ENCODE data around the gene CYB5D1.
"Not testable (repeated sequence)": the region's sequence is repeated elsewhere in the genome, so short reads cannot be mapped to it uniquely, and the experiment has no call there.

The CYB5D1 gene, protein sequence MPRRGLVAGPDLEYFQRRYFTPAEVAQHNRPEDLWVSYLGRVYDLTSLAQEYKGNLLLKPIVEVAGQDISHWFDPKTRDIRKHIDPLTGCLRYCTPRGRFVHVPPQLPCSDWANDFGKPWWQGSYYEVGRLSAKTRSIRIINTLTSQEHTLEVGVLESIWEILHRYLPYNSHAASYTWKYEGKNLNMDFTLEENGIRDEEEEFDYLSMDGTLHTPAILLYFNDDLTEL
- 8.6 reads per million, percentile 29 among the genes with 10 or more reads in this experiment for total RNA-seq

DNA sequence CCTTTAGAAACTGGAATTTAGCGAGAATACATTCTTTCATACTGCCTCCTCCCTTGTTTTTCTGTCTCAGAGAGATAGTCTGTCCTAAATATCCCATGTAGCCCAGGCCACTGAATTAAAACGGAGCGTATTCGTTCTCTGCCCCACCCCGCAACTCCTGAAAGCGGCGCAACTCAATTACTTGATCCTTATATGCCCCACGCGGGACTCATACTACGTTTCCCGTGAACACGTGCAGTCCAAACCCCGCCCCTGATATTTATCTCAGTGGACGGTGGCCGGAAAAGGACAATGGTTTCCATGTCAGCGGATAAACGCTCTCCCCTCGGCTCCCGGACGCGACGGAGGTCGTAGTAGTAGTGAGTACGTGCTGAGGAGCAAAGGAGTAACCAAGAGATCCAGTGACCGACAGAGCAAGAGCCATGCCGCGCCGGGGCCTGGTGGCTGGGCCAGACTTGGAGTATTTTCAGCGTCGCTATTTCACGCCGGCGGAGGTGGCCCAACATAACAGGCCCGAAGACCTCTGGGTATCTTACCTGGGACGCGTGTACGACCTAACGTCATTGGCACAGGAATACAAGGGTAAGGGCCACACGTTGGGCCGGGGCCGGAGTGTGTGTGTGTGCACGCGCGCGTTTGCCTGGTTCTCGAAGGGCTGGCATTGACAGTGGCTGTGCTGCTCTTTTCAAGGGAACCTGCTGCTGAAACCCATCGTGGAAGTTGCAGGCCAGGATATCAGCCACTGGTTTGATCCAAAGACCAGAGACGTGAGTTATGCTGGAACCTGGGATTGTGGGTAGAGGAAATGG, at the start of gene CYB5D1:
Gene CYB5D1 (plus strand): TSS at position 291 of the 809 bp plus-strand sequence. CDS start 132 bp downstream, at position 423.
- peak; percentile 86 for DNase-seq

DNA sequence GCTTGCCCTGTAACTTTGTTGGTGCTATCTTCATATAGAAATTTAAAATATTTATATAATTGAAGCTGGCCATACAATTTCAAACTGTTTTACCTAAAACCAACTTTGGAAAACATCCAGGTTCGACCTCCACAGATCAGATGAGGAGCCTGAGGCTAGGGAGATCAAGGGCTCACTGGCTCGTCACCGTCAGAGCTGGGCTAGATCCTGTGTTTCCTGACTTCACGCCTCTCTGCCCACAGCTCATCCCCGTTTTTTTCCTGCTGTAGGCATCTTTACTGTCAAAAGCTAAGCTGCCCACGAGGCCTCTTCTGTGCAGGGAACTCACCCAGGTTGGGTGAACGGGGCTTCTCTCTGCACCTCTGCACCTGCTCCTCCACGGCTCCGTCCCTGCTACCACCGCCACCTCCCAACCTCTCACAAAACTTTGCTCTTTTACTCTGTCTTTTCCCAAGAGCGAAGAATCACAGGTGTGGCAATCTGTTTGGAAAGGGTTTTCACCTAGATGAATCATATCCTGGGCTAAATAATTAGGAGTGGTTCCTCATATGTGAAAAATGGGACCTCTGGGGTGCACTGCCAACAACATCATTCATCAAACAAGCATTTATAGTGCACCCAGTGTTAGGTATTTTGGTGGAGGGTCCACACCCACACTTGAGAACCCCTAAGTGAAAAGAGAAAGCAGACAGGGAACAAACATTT, 48.6 kb upstream of the CYB5D1 start:
- DNase-seq: no peak

DNA sequence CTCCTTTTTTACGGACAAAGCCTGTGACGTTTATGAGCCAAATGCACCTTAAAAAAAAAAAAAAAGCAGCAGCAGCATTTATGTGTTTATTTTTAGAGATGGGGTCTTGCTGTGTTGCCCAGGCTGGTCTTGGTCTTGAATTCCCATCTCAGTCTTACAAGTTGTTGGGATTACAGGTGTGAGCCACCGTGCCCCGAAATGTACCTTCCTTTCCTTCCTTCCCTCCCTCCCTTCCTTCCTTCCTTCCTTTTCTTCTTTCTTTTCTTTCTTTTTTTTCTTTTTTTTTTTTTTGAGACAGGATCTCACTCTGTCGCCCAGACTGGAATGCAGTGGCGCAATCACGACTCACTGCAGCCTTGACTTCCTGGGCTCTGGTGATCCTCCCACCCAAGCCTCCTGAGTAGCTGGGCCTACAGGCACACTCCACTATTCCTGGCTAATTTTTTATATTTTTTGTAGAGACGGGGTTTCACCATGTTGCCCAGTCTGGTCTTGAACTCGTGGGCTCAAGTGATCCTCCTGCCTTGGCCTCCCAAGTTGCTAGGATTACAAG, 47.9 kb upstream of the CYB5D1 start:
- not testable (repeated sequence) for DNase-seq

DNA sequence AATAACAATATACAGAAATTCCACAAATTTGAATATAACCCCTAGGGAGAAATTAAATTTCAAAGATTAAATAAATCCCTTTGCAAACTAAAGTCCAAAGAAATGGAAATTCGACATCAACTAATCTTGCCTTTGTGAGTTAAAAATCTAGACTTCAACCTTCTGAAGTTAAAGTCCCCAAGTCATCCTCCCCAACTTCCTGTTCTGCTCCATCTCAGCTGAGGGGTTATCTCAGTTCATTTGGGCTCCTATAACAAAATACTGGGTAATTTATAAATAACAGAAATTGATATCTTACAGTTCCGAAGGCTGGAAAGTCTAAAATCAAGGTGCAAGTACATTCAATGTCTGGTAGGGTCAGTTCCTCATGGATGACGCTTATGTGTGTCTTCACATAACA, 46.6 kb upstream of the CYB5D1 start:
- DNase-seq: no peak

DNA sequence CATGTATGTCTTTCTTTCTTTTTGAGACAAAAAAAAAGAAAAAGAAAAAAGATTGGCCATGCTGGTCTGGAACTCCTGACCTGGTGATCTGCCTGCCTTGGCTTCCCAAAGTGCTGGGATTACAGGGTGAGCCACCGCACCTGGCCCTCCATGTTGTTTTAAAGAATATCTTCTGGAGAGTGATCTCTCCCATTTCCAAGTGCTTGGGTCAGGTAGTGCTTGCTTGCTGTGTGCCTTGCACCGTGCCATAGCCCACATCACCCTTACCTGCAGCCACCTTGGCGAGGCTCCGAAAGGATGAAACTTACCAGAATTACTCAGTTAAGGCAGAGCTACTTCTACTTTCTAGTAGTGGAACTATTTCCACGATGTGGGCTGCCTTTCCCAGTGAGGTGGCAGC, 42.8 kb upstream of the CYB5D1 start:
- no peak for DNase-seq

DNA sequence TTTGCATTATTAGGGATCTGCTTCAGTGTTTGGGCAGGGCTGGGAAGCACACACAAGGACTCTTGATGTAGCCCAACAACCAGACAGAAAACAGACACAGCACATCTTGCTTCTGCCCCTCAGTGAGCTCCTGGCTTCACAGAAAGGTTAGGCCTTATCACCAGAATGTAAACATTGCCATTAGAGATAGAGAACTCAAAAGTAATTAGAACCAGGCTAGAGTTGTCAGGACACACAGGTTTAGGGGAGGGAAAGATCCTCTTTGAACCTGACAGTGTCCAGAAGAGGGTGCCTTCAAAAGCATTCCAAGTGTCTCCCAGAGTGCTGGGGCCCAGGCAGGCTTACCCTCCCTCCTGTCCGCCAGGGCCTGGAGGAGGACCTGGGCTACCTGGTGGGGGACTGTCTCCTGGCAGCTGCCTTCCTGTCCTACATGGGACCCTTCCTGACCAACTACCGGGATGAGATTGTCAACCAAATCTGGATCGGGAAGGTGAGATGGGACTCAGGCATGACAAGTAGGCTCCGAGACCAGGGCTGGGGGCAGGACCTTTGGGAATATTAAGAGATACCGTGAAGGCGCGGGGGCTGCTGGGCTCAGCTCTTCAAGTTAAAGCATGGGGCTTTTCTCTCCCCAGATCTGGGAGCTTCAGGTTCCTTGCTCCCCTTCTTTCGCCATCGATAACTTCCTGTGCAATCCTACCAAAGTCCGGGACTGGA, 40.7 kb upstream of the CYB5D1 start:
- DNase-seq: no peak

DNA sequence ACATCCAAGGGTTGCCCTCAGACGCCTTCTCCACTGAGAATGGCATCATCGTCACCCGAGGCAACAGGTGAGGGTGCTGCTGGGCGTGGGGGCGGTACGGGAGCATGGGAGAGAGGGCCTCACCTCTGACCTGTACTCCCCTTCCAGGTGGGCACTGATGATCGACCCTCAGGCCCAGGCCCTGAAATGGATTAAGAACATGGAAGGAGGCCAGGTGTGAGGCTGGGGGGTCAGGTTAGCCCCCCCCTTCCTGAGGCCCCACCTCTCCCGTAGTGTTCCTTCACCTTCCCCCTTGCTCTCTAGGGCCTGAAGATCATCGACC, 40.2 kb upstream of the CYB5D1 start:
- no peak for DNase-seq

DNA sequence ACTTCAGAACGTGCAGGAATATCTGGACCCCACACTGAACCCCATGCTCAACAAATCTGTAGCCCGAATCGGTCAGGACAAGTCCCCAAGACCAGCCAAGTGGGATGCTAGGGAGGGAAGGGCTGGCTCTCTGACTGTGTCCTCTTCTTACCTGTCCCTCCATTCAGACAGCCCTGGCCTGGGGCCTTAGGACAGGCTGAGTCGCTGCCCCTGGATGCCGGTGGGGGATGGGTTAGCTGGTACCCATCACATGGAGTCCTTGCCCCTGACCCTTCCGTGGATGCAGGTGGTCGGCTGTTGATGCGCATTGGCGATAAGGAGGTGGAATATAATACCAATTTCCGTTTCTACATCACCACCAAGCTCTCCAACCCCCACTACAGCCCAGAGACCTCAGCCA, 39.8 kb upstream of the CYB5D1 start:
- no peak for DNase-seq

DNA sequence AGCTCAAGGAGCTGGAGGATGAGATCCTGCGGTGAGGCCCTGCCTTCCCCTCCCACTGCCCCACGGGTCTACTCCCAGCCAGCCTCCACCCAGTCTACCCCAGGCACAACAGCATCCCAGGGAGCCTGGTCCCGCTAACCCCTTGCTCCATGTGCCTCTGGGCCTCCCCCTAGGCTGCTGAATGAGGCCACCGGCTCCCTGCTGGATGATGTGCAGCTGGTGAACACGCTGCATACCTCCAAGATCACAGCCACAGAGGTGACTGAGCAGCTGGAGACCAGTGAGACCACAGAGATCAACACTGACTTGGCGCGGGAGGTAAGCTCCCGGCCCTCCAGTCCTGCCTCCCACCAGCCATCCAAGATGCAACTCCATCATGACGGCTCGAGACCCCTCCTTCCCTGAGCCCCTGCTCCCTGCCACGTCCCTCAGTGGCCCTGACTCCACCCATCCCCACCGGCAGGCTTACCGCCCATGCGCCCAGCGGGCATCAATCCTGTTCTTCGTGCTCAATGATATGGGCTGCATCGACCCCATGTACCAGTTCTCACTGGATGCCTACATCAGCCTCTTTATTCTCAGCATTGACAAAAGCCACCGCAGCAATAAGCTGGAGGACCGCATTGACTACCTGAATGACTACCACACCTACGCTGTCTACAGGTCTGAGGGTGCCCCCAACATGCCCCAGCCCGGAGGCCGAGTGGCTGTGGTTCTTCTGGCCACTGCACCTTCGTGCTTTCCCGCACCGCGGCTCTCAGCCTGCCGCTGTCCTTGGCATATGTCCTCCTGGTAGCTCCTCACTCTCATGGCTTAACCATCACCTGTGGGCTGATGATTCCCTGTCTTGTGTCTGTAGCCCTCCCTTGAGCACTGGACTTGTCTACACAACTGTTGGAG, 38.8 kb upstream of the CYB5D1 start:
- no peak for DNase-seq

DNA sequence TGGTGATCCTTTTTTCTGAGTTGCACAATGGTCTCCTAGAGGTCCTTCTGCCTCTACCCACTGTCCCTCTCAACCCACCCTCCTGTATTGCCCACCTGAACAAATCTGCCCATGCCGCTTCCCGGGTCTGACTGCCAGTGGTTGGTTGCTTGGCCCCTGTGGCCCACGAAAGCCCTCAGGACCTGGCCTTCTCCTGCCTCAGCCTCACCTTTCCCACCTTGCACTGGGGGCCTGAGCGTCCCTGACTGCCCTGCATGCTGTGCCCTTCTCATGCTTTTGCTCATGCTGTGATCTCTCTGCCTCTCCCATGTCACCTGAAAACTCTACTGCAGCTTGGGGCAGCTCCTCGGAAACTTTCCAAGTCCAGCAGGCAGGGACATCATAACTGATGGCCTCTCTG, 37.6 kb upstream of the CYB5D1 start:
- no peak for DNase-seq

DNA sequence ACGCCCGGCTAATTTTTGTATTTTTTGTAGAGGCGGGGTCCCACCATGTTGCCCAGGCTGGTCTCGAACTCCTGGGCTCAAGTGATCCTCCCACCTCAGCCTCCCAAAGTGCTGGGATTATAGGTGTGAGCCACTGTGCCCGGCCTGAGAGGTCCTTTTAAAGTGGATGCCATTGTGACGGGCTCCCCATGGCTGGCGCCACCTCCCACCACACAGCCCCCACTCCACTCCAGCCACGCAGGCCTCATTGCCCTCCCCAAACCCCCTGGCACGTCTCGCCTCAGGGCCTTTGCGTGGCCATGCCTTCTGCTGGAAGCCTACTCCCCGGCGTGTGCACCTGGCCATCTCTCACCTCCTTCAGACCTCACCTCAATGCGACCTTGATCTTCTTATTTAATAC, 35.7 kb upstream of the CYB5D1 start:
- no peak for DNase-seq

DNA sequence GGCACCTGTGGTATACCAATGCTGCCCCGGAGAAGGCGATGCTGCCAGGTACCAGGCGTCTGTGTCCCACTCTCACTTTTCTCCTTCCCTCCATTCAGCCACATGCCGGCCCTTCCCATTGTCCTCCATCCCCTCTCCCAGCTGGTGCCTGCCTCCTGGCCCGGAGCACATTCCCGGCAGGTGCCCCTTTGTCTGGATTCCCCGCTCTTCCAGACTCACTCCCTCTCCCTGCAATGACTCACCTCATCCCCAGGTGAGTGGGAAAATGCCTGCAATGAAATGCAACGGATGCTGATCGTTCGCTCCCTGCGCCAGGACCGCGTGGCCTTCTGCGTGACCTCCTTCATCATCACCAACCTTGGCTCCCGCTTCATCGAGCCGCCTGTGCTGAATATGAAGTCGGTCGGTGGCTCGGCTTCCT, 34.2 kb upstream of the CYB5D1 start:
- no peak for DNase-seq

DNA sequence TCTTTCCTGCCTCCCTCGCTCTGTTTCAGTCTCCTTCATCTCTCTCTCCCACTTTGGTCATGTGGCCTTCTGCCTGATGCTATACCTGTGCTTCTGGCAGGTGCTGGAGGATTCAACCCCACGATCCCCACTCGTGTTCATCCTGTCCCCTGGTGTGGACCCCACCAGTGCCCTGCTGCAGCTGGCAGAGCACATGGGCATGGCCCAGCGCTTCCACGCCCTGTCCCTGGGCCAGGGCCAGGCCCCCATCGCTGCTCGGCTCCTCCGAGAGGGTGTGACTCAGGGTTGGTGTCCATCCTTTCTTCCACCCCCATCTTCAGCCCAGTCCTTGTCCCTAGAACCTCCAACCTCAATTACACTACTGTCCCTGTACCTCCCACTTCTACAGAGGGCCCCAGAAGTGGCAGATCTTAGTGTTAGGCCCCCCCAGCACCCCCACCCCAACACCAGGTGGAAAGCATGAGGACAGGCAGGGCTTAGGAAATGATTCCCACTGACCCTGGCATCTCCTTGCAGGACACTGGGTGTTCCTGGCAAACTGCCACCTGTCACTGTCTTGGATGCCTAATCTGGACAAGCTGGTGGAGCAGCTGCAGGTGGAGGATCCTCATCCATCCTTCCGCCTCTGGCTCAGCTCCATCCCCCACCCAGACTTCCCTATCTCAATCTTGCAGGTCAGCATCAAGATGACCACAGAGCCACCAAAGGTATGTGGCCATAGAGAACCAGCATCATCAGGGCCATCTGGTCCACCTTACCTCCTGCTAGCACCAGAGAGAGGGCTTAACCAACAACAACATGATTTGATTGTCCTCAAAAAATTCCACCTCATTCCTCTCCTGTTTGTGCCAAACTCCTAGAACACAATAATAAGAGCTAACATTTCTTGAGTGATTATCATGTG, 33.5 kb upstream of the CYB5D1 start:
- no peak for DNase-seq

DNA sequence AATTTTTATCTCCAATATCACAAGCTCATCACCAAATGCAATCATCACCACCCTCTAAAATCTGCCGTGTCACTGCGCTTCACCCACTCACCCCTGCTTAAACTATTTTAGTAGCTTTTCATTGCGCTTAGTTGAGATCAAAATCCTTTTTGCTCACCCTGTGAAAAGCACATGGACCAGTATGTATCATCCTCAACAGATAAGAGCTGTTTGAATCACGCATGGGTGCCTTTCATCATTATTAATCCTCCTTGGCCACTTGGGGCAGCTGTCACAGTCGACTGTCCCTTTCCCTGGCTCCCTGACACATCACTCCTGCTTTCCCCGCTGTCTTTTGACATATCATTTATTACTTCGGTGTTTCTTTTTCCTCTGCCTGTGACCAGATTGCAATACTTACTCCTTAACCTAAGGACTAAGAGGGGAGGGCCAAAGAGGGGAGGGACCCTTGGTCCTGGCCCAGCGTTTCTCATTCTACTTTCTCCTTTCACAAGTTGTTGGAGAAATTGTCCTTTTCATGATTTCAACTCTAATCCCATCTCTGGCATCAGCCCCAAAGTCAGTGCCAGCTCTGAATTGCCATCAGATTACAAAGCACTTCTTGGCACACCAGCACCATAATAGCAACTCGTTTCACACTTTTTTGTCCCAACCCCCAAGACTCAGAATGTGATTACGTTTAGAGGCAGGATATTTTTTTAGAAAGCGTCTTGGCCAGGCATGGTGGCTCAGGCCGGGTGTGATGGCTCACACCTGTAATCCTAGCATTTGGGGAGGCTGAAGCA, 32.4 kb upstream of the CYB5D1 start:
- DNase-seq: no peak

DNA sequence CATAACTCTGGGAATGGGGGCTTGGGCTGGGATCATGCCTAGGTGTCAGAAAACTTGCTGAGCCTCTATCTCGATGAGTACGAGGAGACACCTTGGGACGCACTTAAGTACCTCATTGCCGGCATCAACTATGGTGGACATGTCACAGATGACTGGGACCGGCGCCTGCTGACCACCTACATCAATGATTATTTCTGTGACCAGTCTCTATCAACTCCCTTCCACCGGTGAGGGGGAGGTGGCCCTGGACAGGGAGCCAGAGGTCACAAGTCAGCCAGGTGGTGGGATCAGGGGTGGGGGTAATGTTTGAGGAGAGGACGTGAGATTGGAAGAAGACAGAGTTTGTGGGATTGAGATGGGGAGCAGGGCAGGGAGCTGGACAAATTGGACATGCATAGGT, 27.2 kb upstream of the CYB5D1 start:
- DNase-seq: no peak

DNA sequence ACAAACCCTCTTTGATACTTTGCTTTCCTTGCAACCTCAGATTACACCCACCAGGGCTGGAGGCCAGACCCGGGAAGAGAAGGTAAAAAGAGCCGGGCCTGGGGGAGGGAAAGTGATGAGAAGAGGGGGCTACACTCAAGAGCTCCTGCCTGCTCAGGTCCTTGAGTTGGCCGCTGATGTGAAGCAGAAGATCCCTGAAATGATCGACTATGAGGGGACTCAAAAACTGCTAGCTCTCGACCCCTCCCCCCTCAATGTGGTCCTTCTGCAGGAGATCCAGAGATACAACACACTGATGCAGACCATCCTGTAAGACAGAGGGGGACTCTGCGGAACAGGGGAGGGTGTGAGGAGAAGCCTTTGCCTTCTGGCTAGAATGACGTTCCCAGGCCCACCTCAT, 26.6 kb upstream of the CYB5D1 start:
- no peak for DNase-seq

DNA sequence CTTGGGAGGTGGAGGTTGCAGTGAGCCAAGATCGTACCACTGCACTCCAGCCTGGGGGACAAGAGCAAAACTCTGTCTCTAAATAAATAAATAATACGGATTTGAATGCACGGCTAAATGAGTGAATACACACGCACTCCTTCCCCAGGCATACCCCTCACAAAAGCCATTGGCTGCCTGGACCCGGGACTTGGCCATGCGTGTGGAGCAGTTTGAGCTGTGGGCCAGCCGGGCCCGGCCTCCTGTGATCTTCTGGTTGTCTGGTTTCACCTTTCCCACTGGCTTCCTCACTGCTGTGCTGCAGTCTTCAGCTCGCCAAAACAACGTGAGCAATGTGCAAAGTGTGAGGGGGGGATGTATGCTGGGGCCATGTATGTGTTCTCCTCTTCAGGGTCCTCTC, 25.4 kb upstream of the CYB5D1 start:
- DNase-seq: no peak

DNA sequence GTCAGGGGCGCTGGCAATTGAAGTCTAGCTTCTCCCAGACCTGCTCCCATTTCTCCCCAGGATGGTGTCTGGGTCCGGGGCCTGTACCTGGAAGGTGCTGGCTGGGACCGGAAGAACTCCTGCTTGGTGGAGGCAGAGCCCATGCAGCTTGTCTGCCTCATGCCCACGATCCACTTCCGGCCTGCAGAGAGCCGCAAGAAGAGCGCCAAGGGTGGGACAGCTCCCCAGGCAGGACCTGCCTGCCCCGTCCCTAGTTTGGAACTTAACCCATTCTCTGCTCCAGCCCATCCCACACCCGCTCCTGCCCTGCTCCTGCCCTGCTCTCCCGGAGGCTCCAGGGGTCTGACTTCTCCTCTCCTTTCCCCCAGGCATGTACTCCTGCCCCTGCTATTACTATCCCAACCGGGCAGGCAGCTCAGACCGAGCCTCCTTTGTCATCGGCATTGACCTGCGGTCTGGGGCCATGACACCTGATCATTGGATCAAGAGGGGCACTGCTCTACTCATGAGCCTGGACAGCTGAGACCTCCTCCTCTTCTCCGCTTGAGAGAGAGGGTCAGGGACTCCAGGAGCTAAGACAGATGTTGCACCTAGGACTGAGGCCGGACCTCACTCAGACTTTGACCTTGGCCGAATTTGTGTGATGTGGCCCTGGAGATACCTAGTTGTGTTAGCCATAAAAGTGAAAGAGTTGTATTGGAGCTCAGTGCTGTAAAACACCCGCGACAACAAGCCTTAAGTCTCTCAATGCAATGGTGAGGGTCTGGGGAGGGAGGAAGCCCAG, 24.6 kb upstream of the CYB5D1 start:
- DNase-seq: no peak
